D721Med (cell line): Measurements from ENCODE around the gene MPEG1.

Experiments used
- DNase-seq: peaks from one replicate; pipeline ENCODE4 v3.0.0; 2011; ENCODE audit warnings: low spot score; ENCODE audit not compliant: insufficient read length
- FAIRE-seq: peaks from 2 replicates; lab custom pipeline; 2011; peaks lifted over from hg19 to GRCh38; lab: Jason Lieb, UNC
- CTCF ChIP-seq: IDR thresholded peaks from 2 replicates; pipeline ENCODE4 v1.5.1; 2012; ENCODE audit warnings: mild to moderate bottlenecking, control low read depth; ENCODE audit not compliant: insufficient read depth; ENCODE audit errors: missing control alignments

The MPEG1 gene

GRCh38 chr11:59184691-59185339, 27.9 kb downstream of the MPEG1 start:
- TF ChIP-seq CTCF, result no peak
- DNase-seq, result no peak
- no peak for FAIRE-seq

- DNase-seq (no peak), FAIRE-seq (no peak)
- no peak for TF ChIP-seq CTCF
Measured at GRCh38 chr11:59183771-59184170, 29.0 kb downstream of the MPEG1 start.

- no peak for TF ChIP-seq CTCF
- FAIRE-seq (no peak), DNase-seq (no peak)
Measured at GRCh38 chr11:59182457-59183151, 30.1 kb downstream of the MPEG1 start.

- DNase-seq, result no peak
- no peak for TF ChIP-seq CTCF
- no peak for FAIRE-seq
Measured at GRCh38 chr11:59181746-59182456, 30.8 kb downstream of the MPEG1 start.

- no peak for TF ChIP-seq CTCF
- FAIRE-seq, result no peak
- DNase-seq, result no peak
Measured at GRCh38 chr11:59180907-59181306, 31.8 kb downstream of the MPEG1 start.

- FAIRE-seq (no peak), DNase-seq (no peak)
- TF ChIP-seq CTCF, result no peak
Measured at GRCh38 chr11:59180168-59180776, 32.5 kb downstream of the MPEG1 start.
